Left kidney (tissue), 8 donors: ENCODE measurements around the gene PRPF38A. TPM values are rescaled to one million over a fixed set of nuclear protein-coding genes. Genes with fewer than 3 reads are reported as not detected.
"Not testable (repeated sequence)": the region's sequence is repeated elsewhere in the genome, so short reads cannot be mapped to it uniquely, and the experiment has no call there.

Source experiments
- DNase-seq: peaks from one replicate; pipeline ENCODE4 v3.0.0-alpha.2; 2013
- long read RNA-seq, 8 donors: transcript quantifications; one replicate each; lab custom pipeline, GENCODE V29; 2026
- polyA plus RNA-seq: library from polyadenylated mRNA; unstranded; fragments of 120-200 nt; gene quantifications from one replicate; pipeline ENCODE4 v1.2.1, GENCODE V29; 2013; ENCODE audit not compliant: insufficient read length

PRPF38A gene, protein sequence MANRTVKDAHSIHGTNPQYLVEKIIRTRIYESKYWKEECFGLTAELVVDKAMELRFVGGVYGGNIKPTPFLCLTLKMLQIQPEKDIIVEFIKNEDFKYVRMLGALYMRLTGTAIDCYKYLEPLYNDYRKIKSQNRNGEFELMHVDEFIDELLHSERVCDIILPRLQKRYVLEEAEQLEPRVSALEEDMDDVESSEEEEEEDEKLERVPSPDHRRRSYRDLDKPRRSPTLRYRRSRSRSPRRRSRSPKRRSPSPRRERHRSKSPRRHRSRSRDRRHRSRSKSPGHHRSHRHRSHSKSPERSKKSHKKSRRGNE
- 84.6 TPM for polyA plus RNA-seq
- long read RNA-seq, donor 1, full-length matches to known transcripts = 24 of 136 reads
- long read RNA-seq, donor 1, partial matches to known transcripts = 98 of 136 reads
- long read RNA-seq, donor 1, other reads (novel, unspliced or antisense) = 14 of 136 reads
- long read RNA-seq, donor 2, full-length matches to known transcripts = 15 of 27 reads
- long read RNA-seq, donor 2, partial matches to known transcripts = 7 of 27 reads
- long read RNA-seq, donor 2, other reads (novel, unspliced or antisense) = 5 of 27 reads
- long read RNA-seq, donor 3, full-length matches to known transcripts = 22 of 38 reads
- long read RNA-seq, donor 3, partial matches to known transcripts = 16 of 38 reads
- long read RNA-seq, donor 3, other reads (novel, unspliced or antisense) = 0 of 38 reads
- long read RNA-seq, donor 4 = 0 reads
- long read RNA-seq, donor 5, full-length matches to known transcripts = 22 of 32 reads
- long read RNA-seq, donor 5, partial matches to known transcripts = 5 of 32 reads
- long read RNA-seq, donor 5, other reads (novel, unspliced or antisense) = 5 of 32 reads
- long read RNA-seq, donor 6, full-length matches to known transcripts = 23 of 23 reads
- long read RNA-seq, donor 6, partial matches to known transcripts = 0 of 23 reads
- long read RNA-seq, donor 6, other reads (novel, unspliced or antisense) = 0 of 23 reads
- long read RNA-seq, donor 7, full-length matches to known transcripts = 29 of 45 reads
- long read RNA-seq, donor 7, partial matches to known transcripts = 11 of 45 reads
- long read RNA-seq, donor 7, other reads (novel, unspliced or antisense) = 5 of 45 reads
- long read RNA-seq, donor 8, full-length matches to known transcripts = 15 of 15 reads
- long read RNA-seq, donor 8, partial matches to known transcripts = 0 of 15 reads
- long read RNA-seq, donor 8, other reads (novel, unspliced or antisense) = 0 of 15 reads

GRCh38 chr1:52404116-52404974 lies at the start of gene PRPF38A, which contains the start of gene ORC1:
PRPF38A (plus strand) TSS chr1:52404602; CDS start chr1:52404750, 148 bp downstream.
ORC1 (minus strand) TSS chr1:52404423; CDS start chr1:52402223, 2,200 bp downstream.
- DNase-seq = peak; percentile 98

- no peak for DNase-seq
Observed at GRCh38 chr1:52355436-52355835, 49.0 kb upstream of the PRPF38A start.

DNA sequence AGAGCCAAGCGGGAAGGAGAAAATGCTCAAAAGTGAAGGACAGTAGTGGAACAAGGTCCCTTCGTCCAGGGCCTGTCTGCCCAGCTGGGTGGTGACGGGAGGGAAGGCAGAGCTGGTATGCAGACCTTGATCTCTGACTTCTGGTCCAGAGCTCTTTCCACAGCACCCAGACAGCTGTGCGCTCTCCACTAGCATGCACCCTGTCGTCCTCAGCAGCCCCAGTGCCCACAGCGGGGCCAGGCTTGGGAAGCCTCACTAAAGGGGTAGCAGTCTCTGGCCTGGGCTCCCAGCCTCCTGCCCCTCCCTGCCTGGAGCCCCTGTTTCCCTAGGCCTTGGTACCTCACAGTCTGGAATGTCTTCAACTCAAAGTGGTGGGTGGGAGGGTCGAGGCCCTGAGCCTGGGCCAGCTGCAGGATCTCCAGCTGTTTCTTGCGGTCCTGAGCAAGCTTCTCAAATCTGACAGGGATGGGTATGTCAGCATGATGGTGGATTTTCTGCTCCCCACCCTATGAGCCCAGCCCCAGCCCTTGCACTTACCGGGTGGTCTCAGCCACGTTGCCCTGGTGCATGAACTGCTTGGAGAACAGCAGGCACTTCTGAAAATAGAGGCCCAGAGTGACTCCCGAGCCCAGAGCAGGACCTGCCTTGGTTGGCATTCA lies 48.4 kb upstream of the PRPF38A start:
- no peak for DNase-seq

DNA sequence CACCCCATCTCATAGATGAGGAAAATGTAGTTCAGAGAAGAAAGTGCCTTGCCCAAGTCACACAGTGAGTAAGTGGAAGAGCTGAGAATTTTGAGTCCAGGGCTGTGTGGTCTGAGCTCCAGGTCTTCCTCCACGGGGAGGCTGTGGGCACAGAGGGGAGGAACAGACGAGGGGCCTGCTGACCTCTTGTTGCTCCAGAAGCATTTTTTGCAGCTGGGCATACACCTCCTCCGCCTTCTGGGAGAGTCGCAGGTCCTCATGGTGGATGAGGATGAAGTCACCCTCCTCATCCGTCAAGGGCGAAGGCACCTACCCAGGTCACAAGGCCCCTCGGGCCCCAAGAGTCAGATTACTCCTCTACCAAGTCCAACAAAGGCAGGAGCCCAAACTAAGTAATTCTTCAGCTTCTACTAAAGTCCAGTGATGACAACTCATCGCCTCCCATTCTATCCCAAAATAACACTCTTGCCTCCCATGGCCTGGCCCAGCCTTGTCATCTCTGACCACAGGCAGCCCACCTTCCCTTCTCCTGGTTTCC lies 47.5 kb upstream of the PRPF38A start:
- DNase-seq = no peak

DNA sequence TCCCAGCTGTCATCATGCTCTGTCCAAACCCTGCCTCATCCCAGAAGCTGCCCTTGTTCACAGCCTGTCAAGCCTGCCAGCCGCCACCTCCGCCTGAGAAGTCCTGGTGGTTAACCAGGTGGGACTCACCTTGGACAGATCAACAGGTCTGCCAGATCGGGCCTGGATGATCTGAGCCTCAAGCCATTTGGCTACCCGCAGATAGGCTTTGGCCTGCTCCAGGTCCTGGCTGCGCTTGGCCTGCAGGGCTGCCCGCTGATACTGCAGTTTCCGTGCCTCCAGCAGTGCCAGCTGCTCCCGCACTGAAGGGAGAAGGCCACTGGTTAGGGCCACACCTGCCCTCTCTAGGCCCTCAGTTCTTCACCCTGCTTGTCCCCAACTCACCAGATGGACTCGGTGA lies 47.0 kb upstream of the PRPF38A start:
- no peak for DNase-seq

DNA sequence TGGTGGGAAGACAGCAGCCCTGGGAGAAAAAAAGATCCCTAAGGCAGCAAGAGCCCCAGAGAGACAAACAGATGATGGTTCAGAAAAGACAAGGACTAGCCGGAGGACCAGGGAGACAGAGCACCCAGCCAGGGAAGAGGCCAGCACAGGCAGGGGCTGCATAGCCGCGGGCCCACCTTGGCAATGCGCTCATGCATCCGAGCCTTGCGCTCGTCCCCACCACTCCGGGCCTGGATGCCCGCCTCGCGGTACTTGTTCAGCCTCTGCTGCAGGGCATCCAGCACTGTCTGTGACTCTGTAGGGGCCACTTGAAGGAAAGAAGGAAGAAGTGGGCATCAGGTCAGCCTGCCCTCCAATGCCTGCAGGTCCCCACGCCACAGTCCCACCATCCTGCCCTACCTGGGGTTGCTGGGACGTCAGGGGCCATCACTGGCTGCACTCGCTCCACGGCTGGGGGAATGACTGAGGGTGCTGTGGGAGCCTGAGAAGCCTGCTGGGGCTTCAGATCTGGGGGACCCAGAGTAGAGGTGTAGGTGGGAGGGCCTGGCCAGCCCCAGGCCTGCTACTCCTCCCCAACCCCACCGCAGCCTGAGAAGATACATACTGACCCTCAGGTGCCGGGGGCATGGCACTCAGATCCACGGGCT lies 45.4 kb upstream of the PRPF38A start:
- no peak for DNase-seq

DNA sequence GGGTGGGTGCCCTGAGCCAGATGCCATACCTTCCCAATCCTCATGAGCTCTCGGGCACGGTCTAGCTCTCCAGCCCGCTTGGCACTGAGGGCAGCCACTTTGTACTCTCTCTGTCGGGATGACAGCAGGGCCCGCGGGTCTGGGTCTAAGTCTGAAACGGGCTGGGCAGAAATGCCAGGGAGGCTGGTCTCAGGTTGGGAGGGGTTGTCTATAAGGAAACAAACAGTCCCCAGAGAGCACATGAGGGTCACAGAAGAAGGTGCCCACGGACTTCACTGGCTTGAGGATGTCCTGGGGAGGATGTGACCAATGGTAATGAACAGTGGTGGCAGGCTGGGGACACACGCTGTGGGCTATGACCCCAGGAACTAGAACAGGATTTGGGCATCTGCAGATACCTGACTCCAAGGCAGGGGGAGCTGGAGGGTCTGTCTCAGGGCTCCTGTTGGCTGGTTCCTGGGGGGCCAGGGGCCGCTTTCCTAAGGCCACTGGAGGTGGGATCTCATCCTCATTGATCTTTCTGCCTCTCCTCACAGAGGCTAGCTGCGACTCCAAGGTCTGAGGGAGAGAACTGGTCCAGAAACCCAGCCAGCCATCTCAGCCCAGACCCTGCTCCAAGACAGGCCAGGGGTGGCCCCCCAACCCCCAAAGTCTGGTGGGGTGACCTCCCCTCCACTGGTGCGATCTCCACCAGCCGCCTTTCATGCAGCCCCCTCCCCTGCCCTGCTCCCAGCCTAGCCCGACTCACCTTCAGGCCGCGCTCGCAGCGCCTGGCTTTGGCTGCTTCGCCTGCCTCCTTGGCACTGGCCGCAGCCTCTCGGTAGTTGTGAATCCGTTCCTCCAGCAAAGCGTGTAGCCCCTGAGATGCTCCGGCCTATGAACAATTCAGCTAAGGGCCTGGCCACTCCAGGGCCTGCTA lies 44.5 kb upstream of the PRPF38A start:
- no peak for DNase-seq

- DNase-seq = no peak
Observed at GRCh38 chr1:52360595-52360968, 43.8 kb upstream of the PRPF38A start.

DNA sequence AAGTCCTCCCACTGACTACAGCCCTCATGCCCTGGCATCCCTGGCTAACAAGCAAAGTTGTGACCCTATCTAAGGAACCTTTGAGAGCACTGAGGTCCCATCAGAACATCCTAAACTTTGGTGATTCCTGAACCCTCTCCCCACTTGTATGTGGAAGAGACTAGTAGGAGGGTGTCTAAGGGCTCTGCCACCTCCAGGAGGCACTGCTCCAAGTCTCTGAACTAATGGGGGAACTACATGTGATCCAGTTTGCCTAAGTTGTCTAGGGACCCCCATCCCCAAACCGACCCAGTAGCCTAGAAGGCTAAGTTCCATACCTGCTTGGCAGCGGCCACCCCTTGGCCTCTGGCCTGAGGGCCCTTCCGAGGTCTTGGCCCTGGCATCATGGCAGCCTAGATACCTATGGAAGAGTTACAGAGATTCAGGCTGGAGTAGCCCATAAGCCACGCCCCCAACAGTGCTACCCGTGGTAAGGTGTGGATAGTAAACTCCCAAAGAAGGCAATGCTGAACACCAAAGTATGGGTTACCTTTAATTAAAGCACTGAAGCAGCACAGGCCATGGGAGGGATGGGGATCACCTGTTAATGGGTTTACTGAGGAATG lies 40.1 kb upstream of the PRPF38A start:
- DNase-seq = no peak

DNA sequence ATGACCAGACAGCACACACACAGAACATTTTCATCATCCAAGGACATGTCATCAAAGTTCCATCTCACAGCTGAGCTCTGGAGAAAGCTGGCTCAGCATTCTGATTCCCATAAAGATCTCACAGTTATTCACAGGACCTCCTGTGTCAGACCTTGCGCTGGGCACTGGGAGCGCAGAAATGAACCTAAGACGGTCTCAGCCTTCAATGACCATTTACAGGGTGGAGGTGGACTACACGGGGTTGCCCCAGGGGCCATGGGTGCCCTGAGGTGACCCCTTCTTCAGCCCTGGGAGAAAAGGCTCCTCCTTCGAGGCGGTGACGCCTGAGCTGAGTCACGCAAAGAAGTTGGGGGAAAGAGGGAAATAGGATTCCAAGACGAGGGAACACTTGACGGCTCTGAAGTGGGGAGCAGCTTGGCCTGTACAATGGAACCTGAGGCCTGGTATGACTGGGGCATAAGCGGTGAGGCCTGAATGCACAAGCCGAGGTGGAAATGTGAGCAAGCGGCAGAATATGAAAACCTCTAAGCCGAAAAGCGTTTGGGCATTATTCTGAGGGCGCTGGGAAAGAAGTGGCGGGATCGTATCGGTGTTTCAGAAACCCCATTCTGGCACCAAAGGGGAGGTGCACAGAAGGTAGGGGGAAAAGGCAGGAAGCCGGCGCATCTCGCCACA lies 39.2 kb upstream of the PRPF38A start:
- DNase-seq = peak; percentile 13

GRCh38 chr1:52365746-52366516 lies 38.5 kb upstream of the PRPF38A start, which contains the start of gene CC2D1B:
CC2D1B (minus strand) TSS chr1:52366205; CDS start chr1:52364620, 1,585 bp downstream.
- DNase-seq = peak; percentile 97

DNA sequence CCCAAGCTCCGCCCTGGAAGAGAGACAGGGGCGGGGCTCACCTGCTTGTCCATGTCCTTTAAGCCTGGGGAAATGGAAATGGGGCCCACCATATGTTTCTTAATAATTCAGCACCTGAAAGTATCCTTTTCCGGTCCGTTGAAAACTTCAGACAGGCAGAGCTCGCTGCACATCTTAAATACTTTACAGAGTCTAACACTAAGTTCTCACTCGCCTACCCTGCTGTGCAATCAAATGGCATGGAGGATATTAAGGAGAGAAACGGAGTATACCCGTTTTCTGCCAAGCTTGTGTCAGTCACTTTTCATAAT lies 37.9 kb upstream of the PRPF38A start:
- no peak for DNase-seq

DNA sequence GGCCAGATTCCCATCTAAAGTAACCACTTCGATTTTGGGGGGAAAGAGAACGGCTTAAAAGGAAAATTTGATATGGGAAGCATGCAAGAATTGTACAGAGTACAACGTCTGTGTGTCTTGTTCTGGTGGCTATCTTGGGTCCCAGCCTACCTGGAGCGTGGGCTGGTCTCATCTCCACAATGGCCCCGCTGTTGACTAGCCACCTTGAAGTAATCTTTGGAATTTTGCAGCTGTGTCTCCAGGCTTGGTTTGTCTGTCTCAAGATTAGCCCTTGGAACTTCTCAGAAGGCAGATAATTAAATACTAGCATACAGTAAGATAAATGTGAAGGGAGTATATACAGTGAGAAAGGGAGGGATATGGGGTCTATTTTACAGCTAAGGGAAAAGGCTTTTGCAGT lies 37.1 kb upstream of the PRPF38A start:
- DNase-seq = no peak

- peak; percentile 59 for DNase-seq
Observed at GRCh38 chr1:52368383-52369172, 35.8 kb upstream of the PRPF38A start.

DNA sequence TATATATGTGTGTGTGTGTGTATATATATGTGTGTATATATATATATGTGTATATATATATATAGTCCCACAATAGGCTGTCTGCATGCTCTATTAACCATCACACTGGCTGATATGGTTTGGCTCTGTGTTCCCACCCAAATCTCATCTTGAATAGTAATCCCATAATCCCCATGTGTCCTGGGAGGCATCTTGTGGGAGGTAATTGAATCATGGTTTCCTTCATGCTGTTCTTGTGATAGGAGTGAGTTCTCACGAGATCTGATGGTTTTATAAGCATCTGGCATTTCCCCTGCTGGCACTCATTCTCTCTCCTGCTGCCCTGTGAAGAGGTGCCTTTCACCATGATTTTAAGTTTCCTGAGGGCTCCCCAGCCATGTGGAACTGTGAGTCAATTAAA lies 34.6 kb upstream of the PRPF38A start:
- DNase-seq = not testable (repeated sequence)

DNA sequence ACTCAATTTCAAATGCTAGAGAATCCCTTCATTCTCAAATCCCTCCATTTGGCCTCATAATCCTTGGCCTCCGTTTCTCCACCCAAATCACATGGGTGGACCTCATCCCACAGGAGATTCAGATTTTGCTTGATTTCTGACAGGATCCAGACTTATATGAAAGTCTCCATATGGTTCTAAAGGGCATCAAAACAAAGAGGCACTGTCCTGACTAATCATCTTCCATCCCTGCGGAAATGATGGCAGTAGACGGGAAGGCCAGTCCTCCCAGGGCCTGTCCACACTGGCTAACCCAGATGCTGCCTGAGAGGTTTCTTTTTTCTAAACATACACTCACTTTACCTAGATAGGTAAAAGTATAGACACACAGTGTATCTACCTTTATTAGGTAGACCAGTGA lies 19.0 kb upstream of the PRPF38A start:
- DNase-seq = no peak
